ENCODE results near the gene DNASE1L2. TPM values are rescaled to one million over a fixed set of nuclear protein-coding genes. Genes with fewer than 3 reads are reported as not detected.

The DNASE1L2 gene
- polyA plus RNA-seq, 1 experiment, result 0.38 TPM

- Histone ChIP-seq H3K36me3 (ENCODE audit: control insufficient read depth, insufficient read depth, low read length) (peaks cover 19% of the 10 kb centered on the region), H3K4me3 (ENCODE audit: low read depth, low read length) (no peak overlapping the region), H3K27me3 (ENCODE audit: control insufficient read depth, insufficient read depth, low read length) (no peaks in the 10 kb centered on the region)
- TF ChIP-seq CTCF (IDR thresholded peaks at IDR 0.05; ENCODE audit: insufficient read depth, low read depth, low read length), result no peak
- DNase-seq (ENCODE audit: low read depth), result no peak
- ChIA-PET CTCF (no interaction called here), POLR2A (no interaction called here)
Observed at GRCh38 chr16:2210009-2210332, 26.3 kb upstream of the DNASE1L2 start.

GRCh38 chr16:2210386-2211365, 25.6 kb upstream of the DNASE1L2 start, which contains the start of gene BRICD5:
Gene BRICD5, minus strand, starts transcription at chr16:2210863. Its CDS starts 30 bp downstream, at chr16:2210833.
- no peaks in the 10 kb centered on the region for H3K27me3 ChIP-seq (ENCODE audit: control insufficient read depth, insufficient read depth, low read length)
- H3K4me3 ChIP-seq (ENCODE audit: low read depth, low read length), result no peak within 1 kb of the TSS
- ChIA-PET POLR2A (no interaction called here), CTCF (no interaction called here)
- no peak for TF ChIP-seq CTCF (IDR thresholded peaks at IDR 0.05; ENCODE audit: insufficient read depth, low read depth, low read length)
- no peak for DNase-seq (ENCODE audit: low read depth)
- peaks cover 19% of the 10 kb centered on the region for H3K36me3 ChIP-seq (ENCODE audit: control insufficient read depth, insufficient read depth, low read length)

GRCh38 chr16:2211923-2212347, 24.3 kb upstream of the DNASE1L2 start:
- no peak for TF ChIP-seq CTCF (IDR thresholded peaks at IDR 0.05; ENCODE audit: insufficient read depth, low read depth, low read length)
- DNase-seq (ENCODE audit: low read depth), result no peak
- H3K36me3 ChIP-seq (ENCODE audit: control insufficient read depth, insufficient read depth, low read length), result peaks cover 19% of the 10 kb centered on the region
- POLR2A ChIA-PET, result no interaction called here
- no peaks in the 10 kb centered on the region for H3K27me3 ChIP-seq (ENCODE audit: control insufficient read depth, insufficient read depth, low read length)
- no peak overlapping the region for H3K4me3 ChIP-seq (ENCODE audit: low read depth, low read length)
- CTCF ChIA-PET, result no interaction called here

- POLR2A ChIA-PET, result no interaction called here
- CTCF ChIA-PET, result no interaction called here
- Histone ChIP-seq H3K27me3 (ENCODE audit: control insufficient read depth, insufficient read depth, low read length) (no peaks in the 10 kb centered on the region), H3K36me3 (ENCODE audit: control insufficient read depth, insufficient read depth, low read length) (peaks cover 15% of the 10 kb centered on the region), H3K4me3 (ENCODE audit: low read depth, low read length) (no peak overlapping the region)
- no peak for TF ChIP-seq CTCF (IDR thresholded peaks at IDR 0.05; ENCODE audit: insufficient read depth, low read depth, low read length)
- DNase-seq (ENCODE audit: low read depth), result no peak
Observed at GRCh38 chr16:2212362-2213324, 23.6 kb upstream of the DNASE1L2 start.

All from BJ (cell line).